ENCODE data around the gene PSMC5.
A peak's percentile ranks its signal among the peaks of the same experiment; 100 is the strongest.

The PSMC5 gene

DNA sequence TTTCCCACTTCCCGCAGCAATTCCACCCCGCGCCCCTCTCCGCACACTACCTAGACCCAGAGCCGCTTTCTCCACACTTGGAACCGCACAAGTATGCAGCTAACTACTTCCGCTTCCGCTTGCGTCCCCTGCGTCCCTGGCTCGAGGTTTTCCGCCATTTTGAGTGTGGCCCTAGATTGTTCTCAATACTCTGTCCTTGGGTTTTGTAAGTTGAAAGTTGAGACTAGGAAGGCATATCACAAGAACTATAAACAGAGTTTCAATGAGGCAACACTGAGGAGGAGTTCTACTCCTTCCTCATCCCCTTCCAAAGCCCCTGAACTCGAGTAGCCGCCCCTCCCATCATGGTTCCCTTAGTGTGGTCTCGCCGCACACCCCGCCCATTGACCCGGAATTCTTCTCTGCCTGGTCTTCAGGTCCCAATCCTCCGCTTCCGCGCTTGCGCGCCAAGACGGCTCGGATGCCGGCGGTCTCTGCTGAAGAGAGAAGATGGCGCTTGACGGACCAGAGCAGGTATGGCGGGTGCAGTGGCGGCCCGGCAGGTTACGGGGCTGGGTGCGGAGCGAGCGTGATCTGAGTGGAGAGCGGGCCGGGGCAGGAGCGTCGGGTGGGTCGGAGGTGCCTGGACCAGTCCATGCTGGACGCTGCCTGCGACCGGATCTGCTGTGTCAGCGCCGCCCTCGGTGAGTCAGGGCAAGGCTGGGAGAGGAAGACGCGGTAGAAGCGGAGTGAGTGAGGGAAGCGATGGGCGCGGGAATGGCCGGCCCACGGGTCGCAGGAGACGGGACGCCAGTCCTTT is at the start of gene PSMC5, which contains the start of gene FTSJ3:
Gene PSMC5 (plus strand): TSS at position 430 of the 799 bp plus-strand sequence. CDS start 60 bp downstream, at position 490.
Gene FTSJ3 (minus strand): TSS at position 662 of the 799 bp plus-strand sequence. CDS start 761 bp downstream, outside the sequence.
- TF ChIP-seq, protein P1, sequence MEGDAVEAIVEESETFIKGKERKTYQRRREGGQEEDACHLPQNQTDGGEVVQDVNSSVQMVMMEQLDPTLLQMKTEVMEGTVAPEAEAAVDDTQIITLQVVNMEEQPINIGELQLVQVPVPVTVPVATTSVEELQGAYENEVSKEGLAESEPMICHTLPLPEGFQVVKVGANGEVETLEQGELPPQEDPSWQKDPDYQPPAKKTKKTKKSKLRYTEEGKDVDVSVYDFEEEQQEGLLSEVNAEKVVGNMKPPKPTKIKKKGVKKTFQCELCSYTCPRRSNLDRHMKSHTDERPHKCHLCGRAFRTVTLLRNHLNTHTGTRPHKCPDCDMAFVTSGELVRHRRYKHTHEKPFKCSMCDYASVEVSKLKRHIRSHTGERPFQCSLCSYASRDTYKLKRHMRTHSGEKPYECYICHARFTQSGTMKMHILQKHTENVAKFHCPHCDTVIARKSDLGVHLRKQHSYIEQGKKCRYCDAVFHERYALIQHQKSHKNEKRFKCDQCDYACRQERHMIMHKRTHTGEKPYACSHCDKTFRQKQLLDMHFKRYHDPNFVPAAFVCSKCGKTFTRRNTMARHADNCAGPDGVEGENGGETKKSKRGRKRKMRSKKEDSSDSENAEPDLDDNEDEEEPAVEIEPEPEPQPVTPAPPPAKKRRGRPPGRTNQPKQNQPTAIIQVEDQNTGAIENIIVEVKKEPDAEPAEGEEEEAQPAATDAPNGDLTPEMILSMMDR (conservative IDR thresholded peaks at IDR 0.05; ENCODE audit: low read length), result peak; percentile 53
- DNase-seq (ENCODE audit: low read depth), result peak; percentile 93
- H3K4me3 ChIP-seq (ENCODE audit: low read length), result peak within 1 kb of the TSS; percentile 97

DNA sequence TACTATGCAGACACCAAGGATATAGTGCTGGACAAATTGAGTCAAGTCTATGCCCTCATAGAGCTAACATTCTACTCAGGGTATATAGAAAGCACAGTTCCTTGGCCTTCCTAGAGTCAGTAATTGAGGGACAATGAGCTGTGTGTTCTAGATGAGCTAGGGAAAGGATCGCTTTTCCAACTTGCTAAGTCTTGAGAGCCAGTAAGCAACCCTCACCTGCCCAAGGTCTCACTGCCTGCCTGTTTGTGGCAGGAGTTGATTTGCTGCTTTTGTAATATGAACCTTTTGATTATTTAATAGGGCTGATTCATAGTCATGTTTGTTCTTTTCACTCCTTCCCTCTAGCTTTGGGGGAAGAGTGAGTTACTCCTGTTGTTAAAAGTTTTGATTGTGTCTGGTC is 46.7 kb upstream of the PSMC5 start:
- DNase-seq (ENCODE audit: low read depth), result no peak
- TF ChIP-seq, protein P1 (conservative IDR thresholded peaks at IDR 0.05; ENCODE audit: low read length), result no peak
- H3K4me3 ChIP-seq (ENCODE audit: low read length), result no peak overlapping the region

DNA sequence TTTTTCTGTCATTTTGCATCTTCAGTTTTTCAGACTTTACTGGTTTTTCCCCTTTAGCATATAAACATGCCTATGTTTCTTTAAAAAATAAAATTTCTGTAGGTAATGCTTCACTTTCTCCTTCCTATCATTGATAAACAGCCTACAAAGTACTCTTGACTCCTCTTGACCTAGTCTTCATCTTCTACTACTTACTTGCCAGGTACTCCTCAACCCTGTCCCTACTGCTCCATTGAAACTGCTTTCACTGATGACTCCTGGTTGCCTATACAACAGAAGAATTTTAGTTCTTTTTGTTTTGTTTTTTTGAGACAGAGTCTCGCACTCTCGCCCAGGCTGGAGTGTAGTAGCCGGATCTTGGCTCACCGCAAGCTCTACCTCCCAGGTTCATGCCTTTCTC is 46.3 kb upstream of the PSMC5 start:
- no peak for DNase-seq (ENCODE audit: low read depth)
- TF ChIP-seq, protein P1 (conservative IDR thresholded peaks at IDR 0.05; ENCODE audit: low read length), result no peak
- H3K4me3 ChIP-seq (ENCODE audit: low read length), result no peak overlapping the region

DNA sequence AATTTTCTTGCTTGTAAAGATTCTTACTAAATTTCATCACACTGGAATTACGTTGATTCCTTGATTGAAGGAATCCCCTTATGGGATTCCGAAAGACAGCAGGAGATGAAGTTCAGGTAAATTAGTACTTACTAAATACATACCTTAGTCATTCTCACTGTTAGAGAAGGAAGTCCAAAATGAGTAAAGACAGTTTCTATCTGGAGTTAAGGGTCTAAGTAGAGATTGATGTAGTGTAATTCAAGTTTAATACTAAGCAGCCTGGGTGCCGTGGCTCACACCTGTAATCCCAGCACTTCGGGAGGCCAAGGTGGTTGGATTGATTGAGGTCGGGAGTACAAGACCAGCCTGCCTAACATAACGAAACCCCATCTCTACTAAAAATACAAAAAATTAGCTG is 43.7 kb upstream of the PSMC5 start:
- no peak overlapping the region for H3K4me3 ChIP-seq (ENCODE audit: low read length)
- DNase-seq (ENCODE audit: low read depth), result no peak
- TF ChIP-seq, protein P1 (conservative IDR thresholded peaks at IDR 0.05; ENCODE audit: low read length), result no peak

DNA sequence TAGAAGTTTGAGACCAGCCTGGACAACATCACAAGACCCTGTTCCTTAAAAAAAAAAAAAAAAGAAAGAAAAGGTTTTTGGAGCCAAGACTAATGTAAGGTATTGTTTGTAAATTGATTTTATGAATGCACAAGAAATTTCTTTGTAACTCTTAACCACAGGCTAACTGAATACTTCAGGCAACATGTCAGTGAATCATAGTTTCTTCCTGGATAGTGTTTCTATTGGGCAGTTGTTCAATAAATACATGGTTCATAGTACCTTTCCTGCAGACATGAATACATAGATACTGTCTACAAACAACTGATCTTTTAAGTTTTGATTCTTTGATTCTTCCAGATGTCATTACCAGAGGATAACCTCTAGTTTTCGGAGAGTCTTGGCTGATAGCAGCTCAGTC is 41.7 kb upstream of the PSMC5 start:
- TF ChIP-seq, protein P1 (conservative IDR thresholded peaks at IDR 0.05; ENCODE audit: low read length), result no peak
- no peak overlapping the region for H3K4me3 ChIP-seq (ENCODE audit: low read length)
- peak; percentile 54 for DNase-seq (ENCODE audit: low read depth)

DNA sequence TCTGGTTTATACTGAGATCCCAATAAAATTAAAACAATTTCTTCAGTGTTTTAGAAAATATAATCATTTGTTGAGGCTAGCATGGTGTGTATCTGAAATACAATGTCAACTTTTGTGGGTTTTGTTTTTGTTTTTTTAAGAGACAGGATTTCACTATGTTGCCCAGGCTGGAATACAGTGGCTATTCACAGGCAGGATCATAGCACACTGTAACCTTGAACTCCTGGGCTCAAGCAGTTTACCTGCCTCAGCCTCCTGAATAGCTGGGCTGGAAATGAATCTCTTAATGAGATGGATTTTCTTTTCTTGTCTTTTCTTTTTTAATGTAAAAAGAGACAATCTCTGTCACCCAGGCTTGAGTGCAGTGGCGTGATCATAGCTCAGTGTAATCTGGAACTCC is 41.1 kb upstream of the PSMC5 start:
- DNase-seq (ENCODE audit: low read depth), result no peak
- no peak overlapping the region for H3K4me3 ChIP-seq (ENCODE audit: low read length)
- TF ChIP-seq, protein P1 (conservative IDR thresholded peaks at IDR 0.05; ENCODE audit: low read length), result no peak

Data from AG10803 (cell line).